Measurements from ENCODE around the gene DNAH10.

The DNAH10 gene

DNA sequence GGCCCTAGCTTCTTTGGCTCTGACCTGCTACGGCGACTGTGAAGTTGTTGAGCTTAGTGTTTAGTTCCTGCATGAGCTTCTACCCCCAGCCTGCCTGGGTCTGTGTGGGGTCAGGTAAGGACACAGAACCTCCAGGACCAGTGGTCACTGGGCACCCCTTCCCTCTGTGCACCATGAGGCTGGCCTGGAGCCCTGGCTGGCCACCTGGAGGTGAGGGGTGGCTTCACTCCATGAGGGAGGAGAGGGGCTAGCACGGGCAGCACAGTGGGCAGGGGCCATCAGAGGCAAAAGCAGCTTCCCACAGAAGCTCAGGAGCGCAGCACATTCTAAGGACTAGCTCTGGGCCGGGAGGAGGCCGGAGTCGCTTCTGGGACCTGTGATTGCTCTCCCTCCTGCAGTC lies 173.9 kb downstream of the DNAH10 start:
- H3F3A ChIP-seq (ENCODE audit: insufficient read depth): no peaks in the 10 kb centered on the region
- no peak for TF ChIP-seq EZH2phosphoT487 (conservative IDR thresholded peaks at IDR 0.05; ENCODE audit: low read length)
- TF ChIP-seq, protein P1, sequence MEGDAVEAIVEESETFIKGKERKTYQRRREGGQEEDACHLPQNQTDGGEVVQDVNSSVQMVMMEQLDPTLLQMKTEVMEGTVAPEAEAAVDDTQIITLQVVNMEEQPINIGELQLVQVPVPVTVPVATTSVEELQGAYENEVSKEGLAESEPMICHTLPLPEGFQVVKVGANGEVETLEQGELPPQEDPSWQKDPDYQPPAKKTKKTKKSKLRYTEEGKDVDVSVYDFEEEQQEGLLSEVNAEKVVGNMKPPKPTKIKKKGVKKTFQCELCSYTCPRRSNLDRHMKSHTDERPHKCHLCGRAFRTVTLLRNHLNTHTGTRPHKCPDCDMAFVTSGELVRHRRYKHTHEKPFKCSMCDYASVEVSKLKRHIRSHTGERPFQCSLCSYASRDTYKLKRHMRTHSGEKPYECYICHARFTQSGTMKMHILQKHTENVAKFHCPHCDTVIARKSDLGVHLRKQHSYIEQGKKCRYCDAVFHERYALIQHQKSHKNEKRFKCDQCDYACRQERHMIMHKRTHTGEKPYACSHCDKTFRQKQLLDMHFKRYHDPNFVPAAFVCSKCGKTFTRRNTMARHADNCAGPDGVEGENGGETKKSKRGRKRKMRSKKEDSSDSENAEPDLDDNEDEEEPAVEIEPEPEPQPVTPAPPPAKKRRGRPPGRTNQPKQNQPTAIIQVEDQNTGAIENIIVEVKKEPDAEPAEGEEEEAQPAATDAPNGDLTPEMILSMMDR (IDR thresholded peaks at IDR 0.05; ENCODE audit: insufficient read depth, low read length, poor library complexity, severe bottlenecking): no peak
- H3K9me3 ChIP-seq (ENCODE audit: insufficient read depth, low read length): no peaks in the 10 kb centered on the region
- H3K27ac ChIP-seq (ENCODE audit: low read depth, low read length): no peak overlapping the region
- H3K9me2 ChIP-seq (replicated peaks; ENCODE audit: insufficient read depth, low read length): no peaks in the 10 kb centered on the region
- H3K27me3 ChIP-seq (ENCODE audit: low read length): no peaks in the 10 kb centered on the region
- H3K9ac ChIP-seq (ENCODE audit: low read length): no peak overlapping the region
- H3K79me2 ChIP-seq (ENCODE audit: insufficient read depth, low read length): no peaks in the 10 kb centered on the region
- no peaks in the 10 kb centered on the region for H3K36me3 ChIP-seq (ENCODE audit: low read length)
- no peak overlapping the region for H3K4me3 ChIP-seq (ENCODE audit: insufficient read depth, low read length, poor library complexity, severe bottlenecking)
- no peak overlapping the region for H2AFZ ChIP-seq (ENCODE audit: low read depth, low read length, severe bottlenecking)
- no peak overlapping the region for H3K4me2 ChIP-seq (ENCODE audit: low read depth, low read length, poor library complexity, severe bottlenecking)
- H4K20me1 ChIP-seq (ENCODE audit: low read depth, low read length): no peaks in the 10 kb centered on the region

DNA sequence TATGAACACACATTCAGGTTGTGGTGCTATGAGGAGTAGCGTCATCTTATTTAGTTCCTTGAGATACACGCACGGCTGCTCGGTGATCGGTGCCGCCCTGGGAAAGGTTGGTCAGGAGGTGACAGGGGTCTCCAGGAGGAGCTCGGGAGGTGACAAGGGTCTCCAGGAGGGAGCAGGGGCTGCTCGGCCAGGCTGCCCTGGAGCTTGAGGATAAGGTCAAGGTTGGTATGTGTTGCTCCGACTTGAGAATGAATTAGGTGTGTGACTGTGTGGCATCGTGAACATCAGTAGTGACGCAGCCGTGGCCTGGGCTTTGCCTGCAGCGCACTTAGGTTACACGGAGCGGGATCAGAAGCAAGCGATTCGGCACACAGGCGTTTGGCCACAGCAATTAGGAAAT lies 174.4 kb downstream of the DNAH10 start:
- no peaks in the 10 kb centered on the region for H3K27me3 ChIP-seq (ENCODE audit: low read length)
- H4K20me1 ChIP-seq (ENCODE audit: low read depth, low read length): no peaks in the 10 kb centered on the region
- no peak overlapping the region for H3K27ac ChIP-seq (ENCODE audit: low read depth, low read length)
- no peak overlapping the region for H3K9ac ChIP-seq (ENCODE audit: low read length)
- H3K4me3 ChIP-seq (ENCODE audit: insufficient read depth, low read length, poor library complexity, severe bottlenecking): no peak overlapping the region
- no peak overlapping the region for H3K4me2 ChIP-seq (ENCODE audit: low read depth, low read length, poor library complexity, severe bottlenecking)
- TF ChIP-seq EZH2phosphoT487 (conservative IDR thresholded peaks at IDR 0.05; ENCODE audit: low read length): no peak
- TF ChIP-seq, protein P1 (IDR thresholded peaks at IDR 0.05; ENCODE audit: insufficient read depth, low read length, poor library complexity, severe bottlenecking): no peak
- H3K36me3 ChIP-seq (ENCODE audit: low read length): no peaks in the 10 kb centered on the region
- H3K9me3 ChIP-seq (ENCODE audit: insufficient read depth, low read length): no peaks in the 10 kb centered on the region
- H2AFZ ChIP-seq (ENCODE audit: low read depth, low read length, severe bottlenecking): no peak overlapping the region
- H3K79me2 ChIP-seq (ENCODE audit: insufficient read depth, low read length): no peaks in the 10 kb centered on the region
- H3F3A ChIP-seq (ENCODE audit: insufficient read depth): no peaks in the 10 kb centered on the region
- no peaks in the 10 kb centered on the region for H3K9me2 ChIP-seq (replicated peaks; ENCODE audit: insufficient read depth, low read length)

DNA sequence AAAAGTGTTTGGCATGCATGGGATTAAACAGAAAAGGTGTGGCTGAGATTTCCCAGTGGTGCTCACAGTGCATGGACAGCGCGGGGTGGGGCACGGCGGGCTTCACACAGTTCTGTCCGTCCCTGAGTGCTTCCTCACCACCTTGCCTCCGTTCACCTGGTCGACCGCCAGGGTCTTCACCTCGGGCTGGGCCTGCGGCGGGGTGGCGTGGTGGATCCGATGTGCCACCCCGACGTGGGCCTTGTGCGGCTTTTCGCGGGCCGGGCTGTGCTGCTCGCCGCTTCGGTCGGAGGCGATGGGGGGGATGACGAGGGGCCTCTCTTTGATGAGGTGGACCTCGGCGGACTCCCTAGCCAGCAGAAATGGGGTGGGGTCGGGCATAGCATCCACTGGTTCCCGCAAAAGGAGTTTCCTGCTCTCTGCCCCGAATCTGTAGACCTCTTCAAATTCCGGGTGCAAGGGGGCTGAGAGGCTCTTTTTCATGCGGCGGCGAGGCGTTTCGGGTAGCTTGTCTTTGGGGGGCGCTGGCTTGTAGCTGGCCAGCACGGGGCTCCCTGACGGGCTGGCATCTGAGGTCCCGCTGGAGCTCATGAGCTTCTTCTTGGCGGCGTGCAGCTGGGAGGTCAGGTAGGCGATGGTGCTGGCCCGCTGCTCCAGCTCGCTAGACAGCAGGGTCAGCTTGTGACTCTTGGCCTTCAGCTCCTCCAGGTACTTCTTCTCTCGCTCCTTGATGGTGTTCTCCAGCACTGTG lies 175.0 kb downstream of the DNAH10 start:
- Histone ChIP-seq H3K4me2 (ENCODE audit: low read depth, low read length, poor library complexity, severe bottlenecking) (no peak overlapping the region), H3K79me2 (ENCODE audit: insufficient read depth, low read length) (no peaks in the 10 kb centered on the region), H3K9me2 (replicated peaks; ENCODE audit: insufficient read depth, low read length) (no peaks in the 10 kb centered on the region), H3K4me3 (ENCODE audit: insufficient read depth, low read length, poor library complexity, severe bottlenecking) (no peak overlapping the region), H3F3A (ENCODE audit: insufficient read depth) (no peaks in the 10 kb centered on the region), H3K36me3 (ENCODE audit: low read length) (no peaks in the 10 kb centered on the region), H3K27me3 (ENCODE audit: low read length) (no peaks in the 10 kb centered on the region), H3K9me3 (ENCODE audit: insufficient read depth, low read length) (no peaks in the 10 kb centered on the region), H3K9ac (ENCODE audit: low read length) (no peak overlapping the region), H3K27ac (ENCODE audit: low read depth, low read length) (no peak overlapping the region), H4K20me1 (ENCODE audit: low read depth, low read length) (no peaks in the 10 kb centered on the region), H2AFZ (ENCODE audit: low read depth, low read length, severe bottlenecking) (no peak overlapping the region)
- TF ChIP-seq EZH2phosphoT487 (conservative IDR thresholded peaks at IDR 0.05; ENCODE audit: low read length): no peak
- TF ChIP-seq, protein P1 (IDR thresholded peaks at IDR 0.05; ENCODE audit: insufficient read depth, low read length, poor library complexity, severe bottlenecking): no peak

Data from SU-DHL-6 (cell line).